ENCODE data around the gene PIM1.

DNA sequence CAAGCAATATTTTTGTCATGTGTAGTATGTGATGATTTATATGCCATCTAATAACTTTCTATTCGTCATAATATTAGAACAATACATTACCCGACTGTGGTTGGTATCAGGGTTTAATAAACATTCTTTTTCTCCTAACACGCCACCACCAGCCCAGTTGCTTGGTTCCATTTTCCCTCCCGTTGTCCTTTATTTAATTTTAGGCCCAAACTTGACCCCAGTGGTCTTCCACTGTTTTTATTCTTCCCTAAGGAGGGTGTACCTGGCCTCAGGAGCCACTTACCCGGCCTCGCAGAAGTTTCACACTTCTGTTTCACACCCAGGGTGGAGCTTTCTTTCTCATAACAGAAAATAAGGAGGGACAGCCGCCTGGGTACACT lies 33.1 kb upstream of the PIM1 start:
- TF ChIP-seq, protein P1, sequence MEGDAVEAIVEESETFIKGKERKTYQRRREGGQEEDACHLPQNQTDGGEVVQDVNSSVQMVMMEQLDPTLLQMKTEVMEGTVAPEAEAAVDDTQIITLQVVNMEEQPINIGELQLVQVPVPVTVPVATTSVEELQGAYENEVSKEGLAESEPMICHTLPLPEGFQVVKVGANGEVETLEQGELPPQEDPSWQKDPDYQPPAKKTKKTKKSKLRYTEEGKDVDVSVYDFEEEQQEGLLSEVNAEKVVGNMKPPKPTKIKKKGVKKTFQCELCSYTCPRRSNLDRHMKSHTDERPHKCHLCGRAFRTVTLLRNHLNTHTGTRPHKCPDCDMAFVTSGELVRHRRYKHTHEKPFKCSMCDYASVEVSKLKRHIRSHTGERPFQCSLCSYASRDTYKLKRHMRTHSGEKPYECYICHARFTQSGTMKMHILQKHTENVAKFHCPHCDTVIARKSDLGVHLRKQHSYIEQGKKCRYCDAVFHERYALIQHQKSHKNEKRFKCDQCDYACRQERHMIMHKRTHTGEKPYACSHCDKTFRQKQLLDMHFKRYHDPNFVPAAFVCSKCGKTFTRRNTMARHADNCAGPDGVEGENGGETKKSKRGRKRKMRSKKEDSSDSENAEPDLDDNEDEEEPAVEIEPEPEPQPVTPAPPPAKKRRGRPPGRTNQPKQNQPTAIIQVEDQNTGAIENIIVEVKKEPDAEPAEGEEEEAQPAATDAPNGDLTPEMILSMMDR (conservative IDR thresholded peaks at IDR 0.05) = no peak
- TF ChIP-seq ZFX (IDR thresholded peaks at IDR 0.05) = no peak

All from C4-2B (cell line).